HG03442 (cell line): ENCODE data around the gene AKAP6.

Experiments used
- ATAC-seq: cut with Tn5 transposase; IDR thresholded peaks from one replicate; pipeline ENCODE4 v1.9.1; 2021; ENCODE audit warnings: mild to moderate bottlenecking, moderate library complexity; ENCODE audit not compliant: unreplicated experiment

AKAP6 gene

GRCh38 chr14:32329146-32329545 is at the start of gene AKAP6:
AKAP6 (plus strand) TSS chr14:32329298; CDS start chr14:32433494, 104,196 bp downstream.
- ATAC-seq: no peak

- ATAC-seq: no peak
Observed at GRCh38 chr14:32286602-32287001, 42.5 kb upstream of the AKAP6 start.

GRCh38 chr14:32296366-32296765 is 32.7 kb upstream of the AKAP6 start:
- no peak for ATAC-seq

- ATAC-seq: no peak
Observed at GRCh38 chr14:32298346-32298745, 30.8 kb upstream of the AKAP6 start.

- ATAC-seq: no peak
Observed at GRCh38 chr14:32300136-32300535, 29.0 kb upstream of the AKAP6 start.

- no peak for ATAC-seq
Observed at GRCh38 chr14:32303865-32304264, 25.2 kb upstream of the AKAP6 start.

- no peak for ATAC-seq
Observed at GRCh38 chr14:32304296-32304695, 24.8 kb upstream of the AKAP6 start.

- no peak for ATAC-seq
Observed at GRCh38 chr14:32306549-32306948, 22.5 kb upstream of the AKAP6 start.

- no peak for ATAC-seq
Observed at GRCh38 chr14:32307881-32308582, 21.1 kb upstream of the AKAP6 start.

- ATAC-seq: no peak
Observed at GRCh38 chr14:32310876-32311275, 18.2 kb upstream of the AKAP6 start.

GRCh38 chr14:32311294-32312009 is 17.6 kb upstream of the AKAP6 start:
- ATAC-seq: no peak

- no peak for ATAC-seq
Observed at GRCh38 chr14:32312010-32312331, 17.1 kb upstream of the AKAP6 start.

- ATAC-seq: no peak
Observed at GRCh38 chr14:32313844-32314376, 15.2 kb upstream of the AKAP6 start.

GRCh38 chr14:32318087-32318795 is 10.9 kb upstream of the AKAP6 start:
- no peak for ATAC-seq

- no peak for ATAC-seq
Observed at GRCh38 chr14:32319368-32320049, 9.6 kb upstream of the AKAP6 start.

- no peak for ATAC-seq
Observed at GRCh38 chr14:32324601-32325000, 4.5 kb upstream of the AKAP6 start.

GRCh38 chr14:32327255-32327961 is 1.7 kb upstream of the AKAP6 start:
- ATAC-seq: no peak

- no peak for ATAC-seq
Observed at GRCh38 chr14:32329690-32330285, 690 bp downstream of the AKAP6 start.

- no peak for ATAC-seq
Observed at GRCh38 chr14:32330351-32331111, 1.4 kb downstream of the AKAP6 start.
